ENCODE data around the gene CLEC6A. TPM values are rescaled to one million over a fixed set of nuclear protein-coding genes. Genes with fewer than 3 reads are reported as not detected.

Gene CLEC6A
- total and polyA plus RNA-seq, 2 of the 8 experiments (the other 6 are each of a cell fraction or from before 2014, with no cell fraction given), result not detected

DNA sequence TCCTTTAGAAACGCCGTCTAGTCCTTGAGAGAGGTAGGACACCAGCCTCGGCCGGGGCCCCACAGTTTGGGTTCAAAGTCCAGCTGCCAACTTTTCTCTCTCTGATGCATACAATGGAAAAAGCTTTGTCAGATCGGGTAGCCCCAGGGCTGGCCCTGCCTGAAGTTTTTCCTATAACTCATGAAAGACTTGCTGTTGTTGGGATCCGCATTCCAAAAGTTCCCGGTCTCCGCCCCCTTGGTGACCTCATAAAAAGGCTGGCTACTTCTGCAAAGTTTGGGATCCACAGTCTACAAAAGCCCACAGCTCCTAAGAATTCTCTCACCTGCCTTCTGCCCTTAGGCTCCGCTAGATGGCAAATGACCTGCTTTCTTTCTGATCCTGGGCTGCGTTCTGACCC is 35.3 kb upstream of the CLEC6A start:
- Histone ChIP-seq H3K14ac (ENCODE audit: insufficient read length) (no peak overlapping the region), H3K23me2 (ENCODE audit: low read depth, low read length) (no peaks in the 10 kb centered on the region), H3K9me3 (ENCODE audit: insufficient read depth in 2 of 2, low read depth in 1 of 2, low read length in 1 of 2) (no peaks in the 10 kb centered on the region), H3K4ac (replicated peaks; ENCODE audit: insufficient read length, low read depth, low read length) (no peak overlapping the region), H3K9ac (replicated peaks in 1 of 4; ENCODE audit: extremely low read depth in 1 of 4, low read depth in 3 of 4, low read length in 3 of 4) (no peak overlapping the region), H3K36me3 (ENCODE audit: control insufficient read depth in 2 of 4, insufficient read depth in 4 of 4, low read length in 3 of 4) (no peaks in the 10 kb centered on the region), H3K27me3 (replicated peaks in 1 of 4; ENCODE audit: control insufficient read depth in 3 of 4, extremely low read depth in 1 of 4, insufficient read depth in 3 of 4, low read length in 3 of 4) (no peaks in the 10 kb centered on the region), H2BK5ac (ENCODE audit: low read depth, low read length) (no peak overlapping the region), H3K79me1 (ENCODE audit: low read depth, low read length) (no peaks in the 10 kb centered on the region), H2BK15ac (ENCODE audit: low read length) (no peak overlapping the region), H3K4me3 (ENCODE audit: extremely low read depth in 1 of 4, insufficient read depth in 2 of 4, low read depth in 3 of 4, low read length in 4 of 4) (no peak overlapping the region), H2BK20ac (ENCODE audit: low read length) (no peak overlapping the region), H4K20me1 (replicated peaks in 1 of 2; ENCODE audit: control insufficient read depth in 1 of 2, insufficient read depth in 2 of 2, low read length in 2 of 2) (no peaks in the 10 kb centered on the region), H3K23ac (ENCODE audit: insufficient read length) (no peak overlapping the region), H3K56ac (replicated peaks; ENCODE audit: insufficient read length, low read depth, low read length) (no peak overlapping the region), H4K5ac (ENCODE audit: insufficient read length, low read depth, low read length) (no peak overlapping the region), H4K91ac (replicated peaks; ENCODE audit: insufficient read length, low read length) (no peak overlapping the region), H2AK5ac (ENCODE audit: low read depth, low read length) (no peak overlapping the region), H2BK120ac (replicated peaks; ENCODE audit: low read depth, low read length) (no peak overlapping the region), H3K79me2 (ENCODE audit: control insufficient read depth in 1 of 2, insufficient read depth in 2 of 2, low read length in 2 of 2) (no peaks in the 10 kb centered on the region), H3K4me1 (replicated peaks in 1 of 4; ENCODE audit: control insufficient read depth in 3 of 4, insufficient read depth in 4 of 4, low read length in 3 of 4) (no peaks in the 10 kb centered on the region), H3K27ac (ENCODE audit: low read depth, low read length) (no peak overlapping the region), H2BK12ac (ENCODE audit: low read depth, low read length) (no peak overlapping the region), H3K4me2 (ENCODE audit: insufficient read depth in 1 of 2, low read depth in 2 of 2, low read length in 2 of 2) (no peak overlapping the region), H4K8ac (ENCODE audit: extremely low read depth, insufficient read depth, low read length) (no peak overlapping the region), H2AFZ (ENCODE audit: low read length) (no peak overlapping the region), H3K18ac (ENCODE audit: extremely low read depth, low read length) (no peak overlapping the region)
- POLR2A ChIA-PET (ENCODE audit: partially characterized antibody), result no interaction called here
- TF ChIP-seq BRCA1 (IDR thresholded peaks at IDR 0.05; ENCODE audit: low read depth, low read length), result no peak
- no peak for TF ChIP-seq CHD1 (IDR thresholded peaks at IDR 0.05; ENCODE audit: low read depth, low read length)
- no peak for TF ChIP-seq SP4 (IDR thresholded peaks at IDR 0.05; ENCODE audit: low read length)
- TF ChIP-seq BACH1 (IDR thresholded peaks at IDR 0.05; ENCODE audit: low read length), result no peak
- no peak for TF ChIP-seq RNF2 (IDR thresholded peaks at IDR 0.05; ENCODE audit: borderline replicate concordance, low read depth, low read length, missing control alignments, poor library complexity, severe bottlenecking)
- TF ChIP-seq SUZ12 (IDR thresholded peaks at IDR 0.05; ENCODE audit: low read length), result no peak
- no peak for TF ChIP-seq RXRA (IDR thresholded peaks at IDR 0.05; ENCODE audit: insufficient read depth, low read depth, low read length)
- no peak for TF ChIP-seq SP1 (IDR thresholded peaks at IDR 0.05; ENCODE audit: low read depth, low read length)
- DNase-seq (ENCODE audit: low read depth in 1 of 2, low spot score in 2 of 2) (no peak), FAIRE-seq (no peak)
- no CpG with 5 or more reads among the region's 10 CpGs for WGBS, 2 experiments (ENCODE audit: extremely low coverage in 1 of 2, insufficient coverage in 1 of 2, insufficient read length in 1 of 2, insufficient replicate concordance in 2 of 2, low coverage in 1 of 2, low lambda C conversion rate in 2 of 2, missing lambda C conversion rate in 1 of 2)
- CTCF ChIA-PET (ENCODE audit: partially characterized antibody), result no interaction called here

All from H1 (cell line).